Left kidney (tissue), 8 donors: ENCODE measurements around the gene SLC25A15. TPM values are rescaled to one million over a fixed set of nuclear protein-coding genes. Genes with fewer than 3 reads are reported as not detected.

ENCODE experiments used
- DNase-seq: peaks from one replicate; pipeline ENCODE4 v3.0.0-alpha.2; 2013
- long read RNA-seq, 8 donors: transcript quantifications; one replicate each; lab custom pipeline, GENCODE V29; 2026
- polyA plus RNA-seq: library from polyadenylated mRNA; unstranded; fragments of 120-200 nt; gene quantifications from one replicate; pipeline ENCODE4 v1.2.1, GENCODE V29; 2013; ENCODE audit not compliant: insufficient read length

SLC25A15 gene
- 20.2 TPM for polyA plus RNA-seq
- long read RNA-seq, donor 1, partial matches to known transcripts: 9 of 9 reads
- long read RNA-seq, donor 1, other reads (novel, unspliced or antisense): 0 of 9 reads
- long read RNA-seq, donor 2, partial matches to known transcripts: 0 of 2 reads
- long read RNA-seq, donor 2, other reads (novel, unspliced or antisense): 0 of 2 reads
- long read RNA-seq, donor 3, partial matches to known transcripts: 0 of 1 reads
- long read RNA-seq, donor 3, other reads (novel, unspliced or antisense): 0 of 1 reads
- long read RNA-seq, donor 4: 0 reads
- long read RNA-seq, donor 5, partial matches to known transcripts: 0 of 9 reads
- long read RNA-seq, donor 5, other reads (novel, unspliced or antisense): 6 of 9 reads
- long read RNA-seq, donor 6, partial matches to known transcripts: 7 of 7 reads
- long read RNA-seq, donor 6, other reads (novel, unspliced or antisense): 0 of 7 reads
- long read RNA-seq, donor 7, partial matches to known transcripts: 0 of 1 reads
- long read RNA-seq, donor 7, other reads (novel, unspliced or antisense): 0 of 1 reads
- long read RNA-seq, donor 8: 0 reads

DNA sequence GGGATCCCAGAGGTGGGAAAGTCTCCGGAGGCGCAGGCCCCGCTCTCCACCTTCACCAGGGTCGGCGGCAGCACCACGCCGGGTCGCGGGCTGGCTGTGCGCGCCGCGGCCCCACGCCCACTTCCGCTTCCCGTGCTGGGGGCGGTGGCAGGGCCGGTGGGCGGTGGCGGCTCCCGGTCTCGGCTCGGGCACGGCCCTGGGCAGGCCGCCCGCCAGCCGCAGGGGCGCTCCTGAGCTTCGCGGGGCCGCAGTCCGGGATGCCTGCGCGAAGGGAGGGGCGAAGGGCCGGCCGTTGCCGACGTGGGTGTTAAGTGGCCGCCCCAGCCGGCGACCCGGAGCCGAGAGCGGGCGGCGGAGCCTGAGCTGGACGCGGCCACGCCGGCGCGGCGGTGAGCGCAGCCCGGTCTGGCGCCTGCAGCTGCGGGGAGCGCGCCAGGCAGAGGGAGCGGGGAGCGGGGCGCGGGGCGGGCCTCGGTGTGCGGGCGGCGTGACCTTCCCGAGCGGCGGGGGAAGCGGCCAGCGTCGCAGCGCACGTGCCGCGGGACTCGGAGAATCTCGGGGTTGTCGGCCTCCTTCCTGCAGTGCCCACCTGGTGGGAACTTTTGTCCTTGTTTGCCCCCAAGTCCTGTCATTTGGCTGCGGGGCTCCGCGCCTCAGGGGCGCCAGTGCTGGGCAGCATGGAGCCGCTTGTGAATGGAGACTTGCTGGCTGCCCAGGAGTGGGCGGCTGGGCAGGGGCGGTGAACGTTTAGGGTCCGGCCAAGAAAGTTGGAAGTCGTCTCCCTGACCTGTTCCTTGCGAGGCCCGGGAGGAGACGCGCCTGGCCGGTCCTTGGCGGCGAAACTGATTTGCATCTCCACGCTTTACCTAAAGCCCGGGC is at the start of gene SLC25A15:
Gene SLC25A15 (plus strand): TSS at position 337 of the 879 bp plus-strand sequence. CDS start 3,616 bp downstream, outside the sequence.
- peak; percentile 70 for DNase-seq

DNA sequence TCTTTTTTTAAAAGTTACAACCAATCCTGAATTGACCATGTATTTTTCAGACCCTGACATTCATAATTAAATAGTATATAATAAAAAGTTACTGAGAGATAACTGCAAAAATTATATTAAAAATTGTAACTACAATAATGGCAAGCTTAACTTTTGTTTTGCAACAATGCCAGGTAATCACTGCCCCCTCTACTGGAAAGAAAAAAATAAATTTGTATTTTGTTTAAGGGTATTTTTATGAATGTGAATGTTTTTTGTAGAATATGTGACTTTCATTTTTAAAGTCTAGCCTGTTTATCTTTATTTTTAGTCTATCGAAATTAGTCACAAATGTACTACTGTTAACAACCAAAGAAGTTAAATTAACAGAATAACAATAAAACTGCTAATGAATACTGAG is 40.1 kb upstream of the SLC25A15 start:
- no peak for DNase-seq

DNA sequence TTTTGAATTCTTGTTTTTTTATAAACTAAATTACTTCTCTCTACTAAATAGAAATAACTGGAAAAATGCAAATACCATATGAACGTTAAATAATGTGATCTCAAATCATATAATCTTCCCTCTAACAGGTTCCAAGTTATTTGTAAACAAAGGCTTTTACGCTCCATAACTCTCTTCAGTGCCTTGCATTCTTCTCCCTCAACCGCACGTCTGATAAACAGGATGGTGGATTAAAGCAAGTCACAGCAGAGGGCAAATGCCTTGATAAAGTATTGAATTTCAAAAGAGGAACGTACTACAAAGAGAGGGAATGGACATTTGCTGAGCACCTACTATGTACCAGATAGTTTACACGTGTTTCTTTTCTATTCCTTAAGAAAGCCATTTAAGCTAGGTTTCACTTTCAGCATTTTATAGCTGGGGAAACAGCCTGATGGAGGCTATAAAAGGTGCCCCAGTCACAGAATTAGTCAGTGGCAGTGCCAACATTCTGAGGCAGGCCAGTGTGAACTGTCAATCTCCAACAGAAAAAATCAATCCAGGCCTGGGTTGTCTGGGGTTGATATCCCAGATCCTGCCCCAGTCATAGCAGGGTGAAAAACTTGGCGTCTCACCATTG is 34.2 kb upstream of the SLC25A15 start:
- no peak for DNase-seq

DNA sequence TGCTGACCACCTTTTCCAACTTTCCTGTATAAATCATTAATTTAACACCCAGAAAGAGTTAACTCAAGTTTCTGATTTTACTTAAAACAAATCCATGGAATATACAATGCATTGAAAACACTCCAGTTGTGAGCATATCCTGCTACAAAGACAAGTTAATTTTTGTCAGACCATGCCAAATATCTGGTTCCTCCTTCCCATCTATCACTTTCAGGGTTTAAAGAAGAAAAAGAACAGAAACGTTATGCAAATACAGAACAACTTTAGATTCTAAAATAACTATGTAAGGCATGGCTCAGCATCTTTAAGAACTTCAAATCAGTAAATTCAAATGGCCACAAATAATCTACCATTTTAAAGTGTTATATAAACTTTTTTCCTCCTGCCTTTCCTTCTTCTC is 33.4 kb upstream of the SLC25A15 start:
- no peak for DNase-seq

DNA sequence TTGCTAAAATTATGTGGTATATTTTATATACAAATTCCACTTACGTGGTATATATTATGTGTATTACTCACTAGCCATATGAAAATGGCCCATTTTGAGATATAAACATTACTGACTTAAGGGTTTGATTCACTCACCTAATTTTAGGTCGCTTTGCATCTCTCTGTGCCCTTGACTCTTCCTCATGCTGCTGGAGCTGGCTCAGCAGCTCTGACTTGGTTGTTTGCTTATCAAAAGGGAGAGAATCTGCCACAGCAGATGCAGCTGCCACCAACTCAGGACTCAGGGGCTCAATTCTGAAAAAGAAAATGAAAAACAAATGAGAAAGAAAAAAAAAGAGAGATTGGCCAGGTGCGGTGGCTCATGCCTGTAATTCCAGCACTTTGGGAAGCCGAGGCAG is 30.6 kb upstream of the SLC25A15 start:
- DNase-seq: no peak

DNA sequence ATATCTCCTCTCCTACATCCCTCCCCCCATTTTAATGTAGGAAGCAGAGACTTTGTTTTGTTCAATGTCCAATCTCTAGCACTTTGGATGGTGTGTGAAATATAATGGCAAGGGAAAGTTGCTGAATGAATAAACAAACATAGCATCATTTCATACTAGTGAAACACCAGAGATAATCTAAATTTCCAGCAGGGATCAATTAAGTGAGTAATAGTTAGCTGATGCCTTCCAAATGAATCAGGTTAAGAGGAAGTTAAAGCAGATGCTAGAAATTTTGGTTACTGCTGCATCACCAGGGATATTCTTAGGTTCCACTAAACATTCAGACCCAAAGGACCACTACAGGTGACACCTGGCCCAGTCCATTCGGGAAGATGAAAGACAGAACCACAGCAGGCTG is 26.6 kb upstream of the SLC25A15 start:
- DNase-seq: no peak

DNA sequence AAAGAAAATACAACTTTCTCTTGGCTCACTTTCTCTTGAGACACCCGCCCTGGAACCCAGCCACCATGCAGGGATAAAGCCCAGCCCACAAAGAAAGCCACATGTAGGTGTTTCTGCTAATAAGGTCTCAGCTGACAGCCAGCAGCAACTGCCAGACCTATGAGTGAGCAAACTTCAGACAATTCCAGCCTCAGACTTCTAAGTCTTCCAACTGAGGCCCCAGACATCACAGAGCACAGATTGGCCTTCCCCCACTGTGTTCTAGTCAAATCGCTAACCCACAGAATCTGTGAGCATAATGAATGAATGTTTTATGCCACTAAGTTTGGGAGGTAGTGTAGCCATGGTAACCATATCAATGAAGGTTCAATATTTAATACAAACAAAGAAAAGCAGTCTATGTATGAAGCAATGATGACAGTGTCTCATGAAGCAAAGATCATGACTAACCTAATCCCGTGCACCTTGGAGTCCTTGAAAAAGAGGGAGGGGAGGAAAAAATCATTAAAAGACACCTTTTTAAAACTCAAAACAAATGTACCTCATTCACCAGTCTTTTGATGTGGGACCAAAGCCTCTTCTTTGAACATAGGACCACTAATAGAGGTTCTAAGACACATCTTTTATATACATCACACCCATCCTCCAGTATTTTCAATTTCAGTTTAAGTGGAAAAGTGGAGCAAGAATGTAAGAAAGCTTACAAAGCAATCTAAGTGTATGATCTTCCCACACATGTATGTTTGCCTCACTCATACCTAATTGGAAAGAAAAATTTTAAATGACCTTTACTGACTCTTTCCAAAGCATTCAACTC is 24.6 kb upstream of the SLC25A15 start:
- no peak for DNase-seq

DNA sequence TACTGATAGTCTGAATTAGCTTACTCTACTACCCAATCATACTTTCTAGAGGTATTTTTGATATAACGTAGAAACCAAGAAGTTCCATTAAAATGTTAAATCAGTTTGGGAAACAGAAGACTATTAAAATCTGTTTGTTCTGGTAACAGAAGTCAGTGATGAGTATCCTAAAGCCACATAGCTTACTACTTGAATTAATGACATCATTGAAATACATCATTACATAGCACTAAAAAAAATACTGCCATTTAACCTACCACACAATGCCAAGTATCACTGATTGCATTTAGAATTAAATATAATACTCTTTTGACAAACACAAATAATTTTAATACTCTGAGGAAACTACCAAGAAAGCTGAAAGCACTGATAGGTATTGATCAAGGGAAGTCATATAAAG is 23.8 kb upstream of the SLC25A15 start:
- no peak for DNase-seq

DNA sequence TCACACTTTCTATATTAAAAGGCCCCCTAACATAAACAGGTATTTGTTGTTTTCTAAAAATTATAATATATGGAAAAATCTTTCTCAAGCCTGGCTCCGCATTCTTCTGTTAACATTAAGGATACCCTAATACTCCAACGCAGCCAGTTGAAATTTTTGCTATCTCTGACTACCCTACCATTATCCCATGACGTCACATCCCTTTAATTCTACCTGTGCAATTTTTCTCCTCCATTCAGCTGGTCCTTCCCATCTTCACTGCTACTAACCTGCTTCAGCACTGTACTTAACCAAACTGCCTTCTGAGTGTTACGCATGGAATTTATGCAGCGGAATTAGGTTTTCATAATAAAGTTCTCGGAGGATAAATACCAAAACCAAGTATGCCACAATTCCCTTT is 19.4 kb upstream of the SLC25A15 start:
- DNase-seq: no peak

DNA sequence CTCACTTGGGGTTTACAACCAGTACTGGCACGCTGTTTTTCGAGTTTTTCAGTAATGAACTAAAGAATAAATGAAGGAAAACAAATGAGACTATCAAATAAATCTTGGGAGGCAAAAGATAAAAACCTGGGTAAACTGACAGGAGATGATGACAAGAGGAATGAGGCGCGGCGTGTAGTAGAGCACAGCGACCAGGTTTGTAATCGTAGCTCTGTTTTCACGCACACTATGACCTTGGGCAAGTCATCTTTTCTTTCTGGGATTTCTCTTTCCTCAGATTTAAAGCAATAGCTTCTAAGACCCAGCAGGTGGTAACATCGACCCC is 18.8 kb upstream of the SLC25A15 start:
- DNase-seq: no peak

DNA sequence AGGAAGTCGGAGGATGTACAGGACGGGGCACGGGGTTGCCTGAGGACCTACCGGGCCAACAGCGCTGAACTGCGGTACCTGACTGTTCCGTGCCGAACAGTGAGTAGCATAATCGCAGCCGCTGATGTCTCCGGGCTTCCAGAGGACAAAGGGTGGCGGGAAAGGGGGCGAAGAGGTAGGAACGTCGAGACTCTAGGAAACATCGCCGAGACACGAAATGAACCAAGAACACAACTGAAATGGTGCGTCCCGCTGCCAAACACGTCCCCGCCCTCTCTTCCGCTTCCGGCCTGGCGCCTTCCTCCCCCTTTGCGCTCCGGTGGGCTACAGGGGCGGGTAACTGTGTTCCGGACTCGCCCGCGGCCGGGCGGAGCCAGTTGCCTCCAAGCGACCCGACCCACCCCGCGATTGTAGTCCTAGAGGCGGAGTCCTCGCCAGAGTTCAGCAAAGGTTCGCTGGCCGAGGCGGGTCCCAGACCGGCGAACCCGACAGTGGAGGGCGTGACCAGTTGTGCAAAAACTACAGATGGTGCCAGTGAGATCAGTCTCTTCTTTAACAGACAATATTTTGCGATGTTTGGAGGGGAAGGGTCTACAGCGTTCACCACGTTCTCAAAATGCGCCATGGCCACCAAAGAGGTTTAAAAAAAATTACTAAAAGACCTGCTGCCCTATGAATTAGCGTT is 18.3 kb upstream of the SLC25A15 start, which contains the start of gene MRPS31:
Gene MRPS31 (minus strand): TSS at position 257 of the 685 bp plus-strand sequence. CDS start 54 bp downstream, at position 203.
- DNase-seq: peak; percentile 91

DNA sequence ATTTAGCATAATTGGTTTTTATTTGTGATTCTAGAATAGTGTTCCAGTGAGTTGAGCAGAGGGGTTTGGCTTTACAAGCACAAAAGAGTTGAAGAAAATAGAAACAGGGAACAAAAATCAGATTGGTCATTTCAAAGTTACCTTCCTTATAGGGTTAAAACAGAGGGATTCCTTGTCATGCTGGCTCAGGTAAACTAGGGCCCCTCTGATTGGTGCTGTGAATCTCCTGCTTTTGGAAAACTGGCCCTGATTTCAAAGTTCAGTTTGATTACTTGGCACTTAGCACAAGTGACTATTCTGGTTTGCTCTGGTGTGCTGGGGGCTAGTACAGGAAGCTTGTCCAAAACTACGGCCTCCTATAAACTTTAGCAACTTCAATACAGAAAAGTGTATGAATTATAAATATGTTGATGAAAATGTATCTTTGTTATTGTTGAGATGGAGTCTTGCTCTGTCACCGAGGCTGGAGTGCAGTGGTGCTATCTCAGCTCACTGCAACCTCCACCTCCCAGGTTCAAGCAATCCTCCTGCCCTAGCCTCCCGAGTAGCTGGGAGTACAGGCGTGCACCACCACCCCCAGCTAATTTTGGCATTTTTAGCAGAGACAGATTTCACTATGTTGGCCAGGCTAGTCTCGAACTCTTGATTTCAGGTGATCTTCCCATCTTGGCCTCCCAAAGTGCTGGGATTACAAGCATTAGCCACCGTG is 16.5 kb upstream of the SLC25A15 start:
- no peak for DNase-seq

DNA sequence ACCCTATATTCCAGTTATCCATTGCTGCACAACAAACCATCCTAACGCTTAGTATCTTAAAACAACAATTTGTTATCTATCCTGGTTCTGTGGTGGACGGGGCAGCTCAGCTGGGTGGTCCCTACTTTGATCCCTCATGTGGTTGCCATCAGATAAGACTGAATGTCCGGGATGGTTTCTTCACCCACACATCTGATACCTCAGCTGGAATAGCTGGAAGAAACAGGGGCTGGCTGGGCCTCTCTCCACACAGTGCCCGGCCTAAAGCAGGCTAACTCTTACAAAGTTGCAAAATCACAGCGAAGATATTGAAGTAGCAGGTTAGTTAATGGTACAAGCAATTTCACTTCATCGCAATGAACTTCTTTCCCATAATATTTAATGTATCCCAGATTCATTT is 14.7 kb upstream of the SLC25A15 start:
- no peak for DNase-seq

DNA sequence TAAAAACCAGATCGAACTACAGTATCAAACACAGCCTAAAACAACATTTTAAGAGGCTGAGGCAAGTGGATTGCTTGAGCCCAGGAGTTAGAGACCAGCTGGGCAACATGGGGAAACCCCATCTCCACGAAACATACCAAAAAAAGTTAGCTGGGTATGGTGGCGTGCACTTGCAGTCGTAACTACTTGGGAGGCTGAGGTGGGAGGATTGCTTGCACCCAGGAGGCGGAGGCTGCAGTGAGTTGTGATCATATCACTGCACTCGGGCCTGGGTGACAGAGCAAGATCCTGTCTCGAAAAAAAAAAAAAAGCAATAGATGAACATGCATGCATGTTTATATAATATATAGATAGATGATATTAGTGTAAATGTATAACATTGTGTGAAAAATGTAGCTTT is 13.2 kb upstream of the SLC25A15 start:
- DNase-seq: no peak

DNA sequence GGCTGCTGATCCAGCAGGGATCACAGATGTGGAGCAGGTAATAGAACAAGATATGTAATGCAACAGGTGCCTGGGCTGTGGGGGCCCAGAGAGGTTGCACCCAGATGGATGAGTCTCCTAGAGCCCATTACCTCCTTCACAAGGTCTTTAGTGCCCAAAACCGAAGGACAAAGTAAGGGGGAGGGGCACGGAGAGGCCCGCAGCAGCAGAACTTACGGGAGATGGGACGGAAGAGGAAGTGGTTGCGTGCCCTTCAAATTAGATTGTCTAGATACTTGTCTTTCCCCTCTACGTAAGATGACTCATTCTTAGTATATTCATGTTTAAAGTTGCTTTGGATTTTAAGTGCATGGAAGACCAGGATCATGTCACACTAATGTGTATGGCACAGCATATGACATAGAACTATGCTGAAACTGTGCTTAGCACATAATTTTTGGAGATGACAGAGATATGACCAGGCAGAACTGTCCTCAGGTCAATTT is 12.7 kb upstream of the SLC25A15 start:
- DNase-seq: no peak

DNA sequence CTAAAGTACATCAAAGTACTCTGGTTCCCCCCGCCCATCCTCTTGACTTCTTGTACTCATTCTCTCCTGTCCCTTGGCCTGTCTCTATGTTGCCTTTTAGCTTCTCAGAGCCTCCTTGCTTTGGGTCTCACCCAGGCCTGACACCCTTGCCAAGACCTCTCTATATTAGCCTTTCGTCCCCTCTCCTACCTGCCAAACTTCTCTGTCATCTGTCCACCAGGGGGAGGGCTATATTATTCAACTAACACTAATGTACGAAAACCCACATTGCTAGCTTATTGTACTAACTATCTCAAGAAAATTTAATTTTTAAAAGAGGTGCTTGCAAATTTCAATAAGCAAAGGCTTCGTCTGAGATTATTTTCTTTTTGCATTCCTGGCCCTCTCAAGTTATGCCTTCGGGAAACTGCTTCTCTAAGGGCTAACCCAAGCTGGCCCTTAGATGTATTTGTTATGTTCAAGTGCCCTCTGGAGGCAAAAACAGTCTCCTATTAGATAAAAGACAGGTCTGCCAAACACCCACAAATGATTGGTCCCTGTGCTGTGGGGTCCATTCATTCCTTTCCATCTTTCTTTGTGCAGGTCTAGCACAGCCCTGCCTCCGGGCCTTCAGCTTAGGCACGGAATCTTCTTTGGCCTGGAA is 12.1 kb upstream of the SLC25A15 start:
- DNase-seq: peak; percentile 52

DNA sequence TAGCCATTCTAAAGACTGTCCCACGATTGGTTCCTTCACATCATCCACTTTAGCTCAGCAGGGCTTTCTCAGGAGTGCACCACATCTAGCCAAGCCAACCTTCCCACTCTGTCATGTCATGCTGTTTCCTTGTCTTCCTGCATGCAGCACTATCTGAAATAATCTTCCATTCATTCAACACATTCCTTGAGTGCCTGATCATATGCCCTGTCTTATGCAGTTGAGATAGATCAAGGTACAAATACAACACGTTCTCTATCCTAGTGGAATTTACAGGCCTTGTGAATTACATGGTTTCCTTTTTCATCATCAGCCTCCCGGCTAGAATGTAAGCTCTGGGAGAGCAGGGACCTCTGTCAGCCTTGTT is 11.6 kb upstream of the SLC25A15 start:
- no peak for DNase-seq

DNA sequence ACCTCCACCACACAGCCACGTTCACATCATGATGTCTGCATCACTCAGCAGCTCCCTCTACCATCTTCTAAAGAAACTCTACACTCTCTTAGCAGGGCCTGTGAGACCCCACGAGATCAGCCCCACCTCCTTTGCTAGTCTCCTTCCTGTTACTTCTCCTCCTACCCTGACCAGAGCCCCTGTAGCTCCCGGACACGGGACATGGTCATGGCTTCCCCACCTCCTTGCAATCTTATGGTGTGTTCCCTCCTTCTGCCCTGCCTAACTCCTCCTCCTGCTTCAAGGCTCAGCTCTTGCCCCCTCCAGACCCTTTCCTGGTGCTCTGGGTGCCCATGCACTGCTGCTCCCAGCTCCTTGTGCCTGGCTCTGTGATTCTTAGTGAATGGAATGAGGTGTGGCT is 10.4 kb upstream of the SLC25A15 start:
- no peak for DNase-seq

DNA sequence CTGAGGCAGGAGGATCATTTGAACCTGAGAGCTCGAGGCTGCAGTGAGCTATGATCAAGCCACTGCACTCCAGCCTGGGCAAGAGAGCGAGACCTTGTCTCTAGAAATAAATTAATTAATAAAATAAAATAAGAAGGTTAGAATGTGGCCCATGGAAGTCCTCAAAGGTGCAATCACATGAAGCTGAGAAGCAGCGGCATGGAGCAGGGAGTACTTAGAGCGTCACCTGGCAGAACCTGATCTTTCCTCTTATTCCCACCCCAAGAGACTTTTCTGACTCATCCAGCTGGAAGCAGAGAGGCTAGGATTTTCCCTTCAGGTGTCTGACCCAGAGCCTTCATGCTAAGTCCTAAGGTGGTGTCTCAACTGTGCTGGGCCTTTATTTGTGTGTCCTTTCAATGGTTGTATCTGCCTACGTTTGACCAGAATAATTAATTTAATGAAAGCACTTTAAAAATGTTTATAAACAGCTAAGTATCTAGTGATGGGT is 9.6 kb upstream of the SLC25A15 start:
- no peak for DNase-seq
